ENCODE measurements around the gene CFAP90.

DNA sequence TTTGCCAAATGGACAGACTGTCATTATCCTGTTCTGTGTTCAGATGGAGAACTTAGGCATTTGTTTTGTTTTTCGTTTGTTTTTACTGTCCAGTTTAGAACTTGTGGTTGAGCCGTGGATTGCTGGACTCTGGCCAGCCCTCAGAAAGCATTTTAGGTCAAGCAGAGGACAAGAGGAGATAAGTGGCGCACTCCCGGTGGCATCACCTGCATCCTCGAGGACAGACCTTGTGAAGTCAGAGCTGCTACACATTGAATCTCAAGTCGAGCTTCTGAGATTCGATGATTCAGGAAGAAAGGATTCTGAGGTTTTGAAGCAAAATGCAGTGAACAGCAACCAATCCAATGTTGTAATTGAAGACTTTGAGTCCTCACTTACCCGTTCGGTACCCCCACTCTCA is 26.9 kb upstream of the CFAP90 start:
- TF ChIP-seq, protein P1, sequence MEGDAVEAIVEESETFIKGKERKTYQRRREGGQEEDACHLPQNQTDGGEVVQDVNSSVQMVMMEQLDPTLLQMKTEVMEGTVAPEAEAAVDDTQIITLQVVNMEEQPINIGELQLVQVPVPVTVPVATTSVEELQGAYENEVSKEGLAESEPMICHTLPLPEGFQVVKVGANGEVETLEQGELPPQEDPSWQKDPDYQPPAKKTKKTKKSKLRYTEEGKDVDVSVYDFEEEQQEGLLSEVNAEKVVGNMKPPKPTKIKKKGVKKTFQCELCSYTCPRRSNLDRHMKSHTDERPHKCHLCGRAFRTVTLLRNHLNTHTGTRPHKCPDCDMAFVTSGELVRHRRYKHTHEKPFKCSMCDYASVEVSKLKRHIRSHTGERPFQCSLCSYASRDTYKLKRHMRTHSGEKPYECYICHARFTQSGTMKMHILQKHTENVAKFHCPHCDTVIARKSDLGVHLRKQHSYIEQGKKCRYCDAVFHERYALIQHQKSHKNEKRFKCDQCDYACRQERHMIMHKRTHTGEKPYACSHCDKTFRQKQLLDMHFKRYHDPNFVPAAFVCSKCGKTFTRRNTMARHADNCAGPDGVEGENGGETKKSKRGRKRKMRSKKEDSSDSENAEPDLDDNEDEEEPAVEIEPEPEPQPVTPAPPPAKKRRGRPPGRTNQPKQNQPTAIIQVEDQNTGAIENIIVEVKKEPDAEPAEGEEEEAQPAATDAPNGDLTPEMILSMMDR (IDR thresholded peaks at IDR 0.05): no peak
- no peak for TF ChIP-seq POLR2A (IDR thresholded peaks at IDR 0.05)

Data from heart left ventricle (tissue), 13 donors.